SU-DHL-6 (cell line): ENCODE results near the gene TECTA.

Experiments
- H2AFZ ChIP-seq: fragments of 200-600 bp; sonication (generic); 2 replicates; pipeline ENCODE4 v1.6.1; 2014; ENCODE audit warnings: low read depth, mild to moderate bottlenecking, moderate library complexity, mixed read lengths, antibody characterized with exemption, low read length; ENCODE audit not compliant: severe bottlenecking
- H3F3A ChIP-seq: fragments of 200-600 bp; shearing (Covaris generic); 2 replicates; pipeline ENCODE4 v1.6.0; 2016; ENCODE audit warnings: antibody characterized with exemption, mild to moderate bottlenecking; ENCODE audit not compliant: insufficient read depth
- H3K27ac ChIP-seq: fragments of 200-600 bp; sonication (generic); 2 replicates; pipeline ENCODE4 v1.5.1; 2016; ENCODE audit warnings: low read depth, mild to moderate bottlenecking, low read length, moderate library complexity, mixed read lengths
- H3K27me3 ChIP-seq: fragments of 200-600 bp; sonication (generic), shearing (Covaris generic); 2 replicates; pipeline ENCODE4 v1.6.0; 2014; ENCODE audit warnings: mild to moderate bottlenecking, low read length
- H3K36me3 ChIP-seq: fragments of 200-600 bp; sonication (generic); 2 replicates; pipeline ENCODE4 v1.6.1; 2014; ENCODE audit warnings: mild to moderate bottlenecking, low read length, mixed read lengths
- H3K4me2 ChIP-seq: fragments of 300-600, 200-600 bp; shearing (Covaris generic), sonication (generic); 2 replicates; pipeline ENCODE4 v1.6.0; 2014; ENCODE audit warnings: low read length, low read depth, mild to moderate bottlenecking; ENCODE audit not compliant: poor library complexity, severe bottlenecking
- H3K4me3 ChIP-seq: fragments of 200-600 bp; sonication (generic); 2 replicates; pipeline ENCODE4 v1.5.1; 2014; ENCODE audit warnings: antibody characterized with exemption, low read length, mild to moderate bottlenecking, mixed read lengths; ENCODE audit not compliant: insufficient read depth, poor library complexity, severe bottlenecking
- H3K79me2 ChIP-seq: fragments of 200-600 bp; sonication (generic); 2 replicates; pipeline ENCODE4 v1.6.1; 2014; ENCODE audit warnings: mild to moderate bottlenecking, low read length, moderate library complexity; ENCODE audit not compliant: insufficient read depth
- H3K9ac ChIP-seq: fragments of 200-600 bp; sonication (generic); 2 replicates; pipeline ENCODE4 v1.7.0; 2014; ENCODE audit warnings: mild to moderate bottlenecking, low read length
- H3K9me2 ChIP-seq: fragments of 200-600 bp; sonication (generic); replicated peaks from 2 replicates; pipeline ENCODE4 v1.6.1; 2014; ENCODE audit warnings: low read length; ENCODE audit not compliant: insufficient read depth
- H3K9me3 ChIP-seq: fragments of 200-600 bp; sonication (generic); 2 replicates; pipeline ENCODE4 v1.6.1; 2014; ENCODE audit warnings: low read length, mixed read lengths; ENCODE audit not compliant: insufficient read depth
- H4K20me1 ChIP-seq: fragments of 200-600 bp; sonication (generic); 2 replicates; pipeline ENCODE4 v1.6.1; 2014; ENCODE audit warnings: low read depth, mild to moderate bottlenecking, antibody characterized with exemption, low read length, moderate library complexity, mixed read lengths
- CTCF ChIP-seq: fragments of 200-600 bp; sonication (generic); IDR thresholded peaks from one replicate; pipeline ENCODE4 v1.5.1; 2017; ENCODE audit warnings: antibody characterized with exemption, mild to moderate bottlenecking, low read length, moderate library complexity; ENCODE audit not compliant: insufficient read depth, poor library complexity, severe bottlenecking
- EZH2phosphoT487 ChIP-seq: fragments of 200-600 bp; sonication (generic), shearing (Covaris generic); conservative IDR thresholded peaks from 2 replicates; pipeline ENCODE4 v1.6.1; 2018; ENCODE audit warnings: mild to moderate bottlenecking, antibody characterized with exemption, low read length, moderate library complexity, mixed read lengths

The TECTA gene

GRCh38 chr11:121089566-121089965, 11.5 kb upstream of the TECTA start:
- Histone ChIP-seq H3K4me2 (no peak overlapping the region), H4K20me1 (no peaks in the 10 kb centered on the region), H3K9ac (no peak overlapping the region), H3K36me3 (0 out of 2 replicates have a peak, but pooled peaks cover 2% of the 10 kb centered on the region), H3K79me2 (no peaks in the 10 kb centered on the region), H2AFZ (no peak overlapping the region), H3K27me3 (no peaks in the 10 kb centered on the region), H3K9me3 (no peaks in the 10 kb centered on the region), H3F3A (no peaks in the 10 kb centered on the region), H3K9me2 (no peaks in the 10 kb centered on the region), H3K4me3 (no peak overlapping the region), H3K27ac (no peak overlapping the region)
- no peak for TF ChIP-seq CTCF
- TF ChIP-seq EZH2phosphoT487: no peak

DNA sequence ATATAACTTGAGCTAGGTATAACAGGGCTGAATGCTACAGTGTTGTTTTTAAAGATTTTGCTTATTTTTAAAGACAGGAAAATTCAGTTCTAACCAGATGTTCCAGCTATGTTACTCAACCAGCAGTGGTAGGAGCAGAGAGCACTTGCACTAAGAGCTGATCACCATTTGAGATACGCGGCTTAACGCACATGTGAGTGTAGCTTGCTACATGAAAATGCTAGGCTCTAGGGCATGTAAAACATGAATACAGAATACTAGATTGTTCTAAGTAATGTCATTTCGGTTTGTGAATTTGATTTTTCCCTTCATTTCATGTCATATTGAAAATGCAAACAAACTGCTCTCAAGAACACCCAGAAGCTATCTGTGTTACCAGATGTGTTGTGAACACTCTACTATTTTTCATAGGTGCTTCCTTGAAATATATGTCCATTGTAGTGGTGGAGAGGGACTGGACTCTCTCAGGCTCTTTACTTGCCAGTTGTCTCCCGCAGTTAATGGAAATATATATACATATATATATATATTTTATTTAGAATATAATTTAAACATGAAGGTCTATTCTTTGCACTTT, 10.8 kb upstream of the TECTA start:
- Histone ChIP-seq H3K4me2 (no peak overlapping the region), H3K4me3 (no peak overlapping the region), H3K36me3 (0 out of 2 replicates have a peak, but pooled peaks cover 2% of the 10 kb centered on the region), H3K27ac (no peak overlapping the region), H2AFZ (no peak overlapping the region), H4K20me1 (no peaks in the 10 kb centered on the region), H3K9me3 (no peaks in the 10 kb centered on the region), H3K9ac (no peak overlapping the region), H3F3A (no peaks in the 10 kb centered on the region), H3K9me2 (no peaks in the 10 kb centered on the region), H3K79me2 (no peaks in the 10 kb centered on the region), H3K27me3 (no peaks in the 10 kb centered on the region)
- no peak for TF ChIP-seq CTCF
- TF ChIP-seq EZH2phosphoT487: no peak

- H3K4me2 ChIP-seq: no peak overlapping the region
- no peaks in the 10 kb centered on the region for H3K9me2 ChIP-seq
- H3K9ac ChIP-seq: no peak overlapping the region
- H4K20me1 ChIP-seq: no peaks in the 10 kb centered on the region
- no peaks in the 10 kb centered on the region for H3K9me3 ChIP-seq
- no peaks in the 10 kb centered on the region for H3F3A ChIP-seq
- TF ChIP-seq EZH2phosphoT487 (no peak), CTCF (no peak)
- H2AFZ ChIP-seq: no peak overlapping the region
- no peak overlapping the region for H3K27ac ChIP-seq
- no peak overlapping the region for H3K4me3 ChIP-seq
- no peaks in the 10 kb centered on the region for H3K79me2 ChIP-seq
- no peaks in the 10 kb centered on the region for H3K27me3 ChIP-seq
- 0 out of 2 replicates have a peak, but pooled peaks cover 2% of the 10 kb centered on the region for H3K36me3 ChIP-seq
These were observed 9.4 kb upstream of the TECTA start for GRCh38 chr11:121091492-121092152.
